ENCODE results near the gene PTCD3. TPM values are rescaled to one million over a fixed set of nuclear protein-coding genes. Genes with fewer than 3 reads are reported as not detected.
A peak's percentile ranks its signal among the peaks of the same experiment; 100 is the strongest.

PTCD3 gene
- total RNA-seq, 1 experiment from 2014 or later: 93.9 TPM

DNA sequence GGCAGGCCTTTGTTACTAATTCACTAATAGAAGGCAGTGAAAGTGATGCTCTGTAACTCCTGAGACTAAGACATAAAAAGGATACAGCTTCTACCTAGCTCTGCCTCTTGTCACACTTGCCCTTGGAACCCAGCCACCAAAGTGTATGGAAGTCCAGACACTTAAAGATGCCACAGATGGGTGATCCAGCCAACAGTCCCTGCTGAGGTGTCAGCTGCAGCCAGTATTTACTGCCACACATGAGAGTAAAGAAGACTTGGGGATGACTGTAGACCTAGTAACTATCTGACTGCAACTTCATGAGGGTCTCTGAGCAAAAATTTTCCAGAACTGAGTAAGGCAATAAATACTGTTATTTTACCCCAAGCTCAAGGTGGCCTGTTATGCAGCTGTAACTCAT is 80.4 kb downstream of the PTCD3 start:
- ChIA-PET POLR2A (no interaction called here), CTCF (no interaction called here)
- no peak overlapping the region for H3K27ac ChIP-seq (ENCODE audit: low read length)
- TF ChIP-seq, protein P1, sequence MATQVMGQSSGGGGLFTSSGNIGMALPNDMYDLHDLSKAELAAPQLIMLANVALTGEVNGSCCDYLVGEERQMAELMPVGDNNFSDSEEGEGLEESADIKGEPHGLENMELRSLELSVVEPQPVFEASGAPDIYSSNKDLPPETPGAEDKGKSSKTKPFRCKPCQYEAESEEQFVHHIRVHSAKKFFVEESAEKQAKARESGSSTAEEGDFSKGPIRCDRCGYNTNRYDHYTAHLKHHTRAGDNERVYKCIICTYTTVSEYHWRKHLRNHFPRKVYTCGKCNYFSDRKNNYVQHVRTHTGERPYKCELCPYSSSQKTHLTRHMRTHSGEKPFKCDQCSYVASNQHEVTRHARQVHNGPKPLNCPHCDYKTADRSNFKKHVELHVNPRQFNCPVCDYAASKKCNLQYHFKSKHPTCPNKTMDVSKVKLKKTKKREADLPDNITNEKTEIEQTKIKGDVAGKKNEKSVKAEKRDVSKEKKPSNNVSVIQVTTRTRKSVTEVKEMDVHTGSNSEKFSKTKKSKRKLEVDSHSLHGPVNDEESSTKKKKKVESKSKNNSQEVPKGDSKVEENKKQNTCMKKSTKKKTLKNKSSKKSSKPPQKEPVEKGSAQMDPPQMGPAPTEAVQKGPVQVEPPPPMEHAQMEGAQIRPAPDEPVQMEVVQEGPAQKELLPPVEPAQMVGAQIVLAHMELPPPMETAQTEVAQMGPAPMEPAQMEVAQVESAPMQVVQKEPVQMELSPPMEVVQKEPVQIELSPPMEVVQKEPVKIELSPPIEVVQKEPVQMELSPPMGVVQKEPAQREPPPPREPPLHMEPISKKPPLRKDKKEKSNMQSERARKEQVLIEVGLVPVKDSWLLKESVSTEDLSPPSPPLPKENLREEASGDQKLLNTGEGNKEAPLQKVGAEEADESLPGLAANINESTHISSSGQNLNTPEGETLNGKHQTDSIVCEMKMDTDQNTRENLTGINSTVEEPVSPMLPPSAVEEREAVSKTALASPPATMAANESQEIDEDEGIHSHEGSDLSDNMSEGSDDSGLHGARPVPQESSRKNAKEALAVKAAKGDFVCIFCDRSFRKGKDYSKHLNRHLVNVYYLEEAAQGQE (IDR thresholded peaks at IDR 0.05; ENCODE audit: insufficient read depth in 1 of 2, low read depth in 2 of 2, low read length in 1 of 2): no peak
- TF ChIP-seq SIN3A (IDR thresholded peaks at IDR 0.05; ENCODE audit: borderline replicate concordance, insufficient read depth, low read depth, low read length) (no peak), POLR2AphosphoS5 (IDR thresholded peaks at IDR 0.05; ENCODE audit: low read depth, low read length) (no peak), TCF7L2 (IDR thresholded peaks at IDR 0.05; ENCODE audit: low read depth, low read length) (no peak)
- TF ChIP-seq, protein P2, sequence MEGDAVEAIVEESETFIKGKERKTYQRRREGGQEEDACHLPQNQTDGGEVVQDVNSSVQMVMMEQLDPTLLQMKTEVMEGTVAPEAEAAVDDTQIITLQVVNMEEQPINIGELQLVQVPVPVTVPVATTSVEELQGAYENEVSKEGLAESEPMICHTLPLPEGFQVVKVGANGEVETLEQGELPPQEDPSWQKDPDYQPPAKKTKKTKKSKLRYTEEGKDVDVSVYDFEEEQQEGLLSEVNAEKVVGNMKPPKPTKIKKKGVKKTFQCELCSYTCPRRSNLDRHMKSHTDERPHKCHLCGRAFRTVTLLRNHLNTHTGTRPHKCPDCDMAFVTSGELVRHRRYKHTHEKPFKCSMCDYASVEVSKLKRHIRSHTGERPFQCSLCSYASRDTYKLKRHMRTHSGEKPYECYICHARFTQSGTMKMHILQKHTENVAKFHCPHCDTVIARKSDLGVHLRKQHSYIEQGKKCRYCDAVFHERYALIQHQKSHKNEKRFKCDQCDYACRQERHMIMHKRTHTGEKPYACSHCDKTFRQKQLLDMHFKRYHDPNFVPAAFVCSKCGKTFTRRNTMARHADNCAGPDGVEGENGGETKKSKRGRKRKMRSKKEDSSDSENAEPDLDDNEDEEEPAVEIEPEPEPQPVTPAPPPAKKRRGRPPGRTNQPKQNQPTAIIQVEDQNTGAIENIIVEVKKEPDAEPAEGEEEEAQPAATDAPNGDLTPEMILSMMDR (IDR thresholded peaks at IDR 0.05): no peak
- intact Hi-C loops (cut with micrococcal nuclease; ENCODE audit: unreplicated experiment) (no loop called here), in situ Hi-C loops (cut with HindIII; ENCODE audit: low pct_unique_long_range_greater_than_20kb, low sequenced_read_pairs) (no loop called here)
- no peaks in the 10 kb centered on the region for H3K27me3 ChIP-seq (ENCODE audit: control insufficient read depth, insufficient read depth, low read length)
- H3K36me3 ChIP-seq (ENCODE audit: control insufficient read depth, insufficient read depth, low read length): no peaks in the 10 kb centered on the region; the same call in 1 of the 2 replicates
- H3K9me3 ChIP-seq (ENCODE audit: control insufficient read depth, insufficient read depth, low read depth, low read length): no peaks in the 10 kb centered on the region
- BruUV-seq (replicated peaks): no TSS peak
- ATAC-seq (0 out of 2 replicates have a peak, but pooled peaks have one; percentile 34), DNase-seq (ENCODE audit: low read depth, low spot score) (no peak)
- H3K4me3 ChIP-seq (ENCODE audit: low read depth in 2 of 2, low read length in 2 of 2): no peak overlapping the region
- peaks cover 9% of the 10 kb centered on the region for H3K4me1 ChIP-seq (ENCODE audit: control insufficient read depth, insufficient read depth, low read length)

DNA sequence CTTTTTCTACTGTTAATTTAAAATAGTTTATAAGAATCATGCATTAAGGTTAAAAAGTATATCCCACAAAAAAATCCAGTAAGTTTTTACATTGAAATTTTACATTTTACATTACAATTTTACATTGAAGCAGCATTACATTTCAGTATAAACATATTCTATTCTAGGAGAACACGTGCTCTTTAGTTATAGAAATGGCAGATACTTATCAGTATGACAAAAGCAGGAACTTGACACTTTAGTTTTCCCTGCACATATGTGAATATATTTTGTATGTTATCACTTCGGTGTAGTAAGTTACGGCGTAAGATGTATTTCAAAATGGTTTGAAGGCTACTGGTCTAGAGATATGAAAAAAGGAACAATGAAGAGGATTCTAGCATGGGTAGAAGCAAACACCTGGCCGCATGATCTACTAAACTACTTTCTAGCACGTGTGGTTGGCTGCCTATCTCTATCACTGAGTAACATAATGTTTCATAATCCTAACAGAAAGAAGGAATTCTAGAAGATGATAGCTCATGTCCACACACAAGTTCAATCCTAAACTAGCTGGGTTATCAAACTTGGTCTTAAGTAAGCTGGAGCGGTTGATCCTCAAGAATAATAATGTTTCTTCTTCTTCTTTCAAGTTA is 83.9 kb downstream of the PTCD3 start:
- H3K4me3 ChIP-seq (ENCODE audit: low read depth in 2 of 2, low read length in 2 of 2): no peak overlapping the region
- intact Hi-C loops (cut with micrococcal nuclease; ENCODE audit: unreplicated experiment) (no loop called here), in situ Hi-C loops (cut with HindIII; ENCODE audit: low pct_unique_long_range_greater_than_20kb, low sequenced_read_pairs) (no loop called here)
- no TSS peak for BruUV-seq (replicated peaks)
- DNase-seq (ENCODE audit: low read depth, low spot score): no peak
- H3K4me1 ChIP-seq (ENCODE audit: control insufficient read depth, insufficient read depth, low read length): peaks cover 16% of the 10 kb centered on the region
- ChIA-PET POLR2A (interaction anchor here (0.6 kb wide), 1 partner anchor 257 kb away, joined by 7 read pairs; no protein-coding TSS in a partner anchor), CTCF (no interaction called here)
- H3K36me3 ChIP-seq (ENCODE audit: control insufficient read depth, insufficient read depth, low read length): peaks cover 2% of the 10 kb centered on the region; the same call in 1 of the 2 replicates
- no peak overlapping the region for H3K27ac ChIP-seq (ENCODE audit: low read length)
- TF ChIP-seq, protein P2 (IDR thresholded peaks at IDR 0.05): no peak
- TF ChIP-seq, protein P1 (IDR thresholded peaks at IDR 0.05; ENCODE audit: insufficient read depth in 1 of 2, low read depth in 2 of 2, low read length in 1 of 2): no peak
- TF ChIP-seq POLR2AphosphoS5 (IDR thresholded peaks at IDR 0.05; ENCODE audit: low read depth, low read length) (no peak), SIN3A (IDR thresholded peaks at IDR 0.05; ENCODE audit: borderline replicate concordance, insufficient read depth, low read depth, low read length) (no peak), TCF7L2 (IDR thresholded peaks at IDR 0.05; ENCODE audit: low read depth, low read length) (no peak)
- no peaks in the 10 kb centered on the region for H3K27me3 ChIP-seq (ENCODE audit: control insufficient read depth, insufficient read depth, low read length)
- no peaks in the 10 kb centered on the region for H3K9me3 ChIP-seq (ENCODE audit: control insufficient read depth, insufficient read depth, low read depth, low read length)
- no peak for ATAC-seq
